MM.1S (cell line): ENCODE measurements around the gene TRHDE.

Experiments
- DNase-seq: peaks from one replicate; pipeline ENCODE4 v3.0.0-alpha.2; 2015
- H2AFZ ChIP-seq: fragments of 300-600 bp; sonication (generic); 2 replicates; pipeline ENCODE4 v1.6.0; 2016; ENCODE audit warnings: antibody characterized with exemption, low read length
- H3F3A ChIP-seq: fragments of 300-600 bp; sonication (generic); 2 replicates; pipeline ENCODE4 v1.6.1; 2016; ENCODE audit warnings: mild to moderate bottlenecking, antibody characterized with exemption, low read length, moderate library complexity, mixed read lengths; ENCODE audit not compliant: insufficient read depth
- H3K27ac ChIP-seq: fragments of 300-600 bp; sonication (generic); 2 replicates; pipeline ENCODE4 v1.5.1; 2016; ENCODE audit warnings: mild to moderate bottlenecking, low read length
- H3K27me3 ChIP-seq: fragments of 300-600 bp; sonication (generic); replicated peaks from 2 replicates; pipeline ENCODE4 v1.6.0; 2016; ENCODE audit warnings: low read length; ENCODE audit not compliant: insufficient read depth
- H3K36me3 ChIP-seq: fragments of 300-600 bp; sonication (generic); replicated peaks from 2 replicates; pipeline ENCODE4 v1.6.1; 2016; ENCODE audit warnings: mild to moderate bottlenecking, low read length, mixed read lengths; ENCODE audit not compliant: insufficient read depth
- H3K4me1 ChIP-seq: fragments of 300-600 bp; sonication (generic); 2 replicates; pipeline ENCODE4 v1.6.1; 2016; ENCODE audit warnings: low read length, mixed read lengths
- H3K4me2 ChIP-seq: fragments of 300-600 bp; sonication (generic); 2 replicates; pipeline ENCODE4 v1.6.0; 2016; ENCODE audit warnings: low read depth, low read length
- H3K4me3 ChIP-seq: fragments of 300-600 bp; sonication (generic); 2 replicates; pipeline ENCODE4 v1.5.1; 2016; ENCODE audit warnings: low read length, mixed read lengths
- H3K79me2 ChIP-seq: fragments of 300-600 bp; sonication (generic); 2 replicates; pipeline ENCODE4 v1.6.1; 2016; ENCODE audit warnings: mixed run types, low read length, mixed read lengths
- H3K9ac ChIP-seq: fragments of 300-600 bp; sonication (generic); 2 replicates; pipeline ENCODE4 v1.6.1; 2016; ENCODE audit warnings: low read length, mixed read lengths
- H3K9me2 ChIP-seq: fragments of 300-600 bp; sonication (generic); replicated peaks from 2 replicates; pipeline ENCODE4 v1.6.1; 2016; ENCODE audit warnings: mild to moderate bottlenecking, low read length, mixed read lengths; ENCODE audit not compliant: insufficient read depth
- H3K9me3 ChIP-seq: fragments of 300-600 bp; sonication (generic); replicated peaks from 2 replicates; pipeline ENCODE4 v1.6.1; 2016; ENCODE audit warnings: mild to moderate bottlenecking, low read length, mixed read lengths; ENCODE audit not compliant: insufficient read depth
- H4K20me1 ChIP-seq: fragments of 300-600 bp; sonication (generic); 2 replicates; pipeline ENCODE4 v1.6.1; 2016; ENCODE audit warnings: mild to moderate bottlenecking, low read length, moderate library complexity, mixed read lengths; ENCODE audit not compliant: insufficient read depth
- EZH2 ChIP-seq: fragments of 300-600 bp; sonication (generic); optimal IDR thresholded peaks from 2 replicates; pipeline ENCODE3; 2017; ENCODE audit warnings: low read depth, mild to moderate bottlenecking, antibody characterized with exemption, low read length, mixed read lengths
- EZH2phosphoT487 ChIP-seq: fragments of 300-600 bp; sonication (generic); IDR thresholded peaks from 2 replicates; pipeline ENCODE4 v1.6.1; 2018; ENCODE audit warnings: antibody characterized with exemption, low read length
- TF ChIP-seq, protein P1 (sequence below): fragments of 300-600 bp; sonication (generic); IDR thresholded peaks from 2 replicates; pipeline ENCODE4 v1.5.1; 2016; ENCODE audit warnings: antibody characterized with exemption, low read length, mixed read lengths

Gene TRHDE

DNA sequence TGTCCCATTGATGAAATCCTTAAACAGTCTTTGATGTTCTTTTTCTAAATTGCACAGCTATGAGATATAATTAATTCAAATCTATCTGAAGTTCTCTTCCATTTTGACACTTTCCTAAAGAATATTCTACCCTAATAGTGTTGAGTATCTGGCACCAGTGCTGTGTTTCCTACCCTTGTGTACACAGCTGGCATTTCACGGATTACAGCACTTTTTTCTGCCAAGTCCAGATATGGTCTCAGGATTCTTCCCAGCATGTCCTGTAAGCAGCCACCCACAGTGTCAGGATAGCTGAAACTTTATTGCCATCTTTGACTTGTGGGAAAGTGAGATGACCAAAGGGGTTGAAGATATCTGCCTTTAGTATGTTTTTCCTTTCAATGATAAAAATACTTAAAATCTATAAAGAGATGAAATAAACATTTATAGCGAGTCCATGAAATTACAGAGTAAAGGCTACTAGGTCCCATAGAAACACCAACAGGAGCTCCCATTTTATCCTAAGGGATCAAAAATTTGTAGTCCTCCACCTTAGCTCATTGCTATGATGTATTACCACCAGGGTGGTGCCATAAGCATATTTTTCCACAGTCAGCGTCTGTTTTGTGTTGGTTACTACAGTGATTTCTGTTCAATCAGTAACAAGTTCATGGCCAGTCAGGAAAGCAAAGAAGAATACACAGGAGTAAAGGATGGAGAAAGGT is 96.7 kb downstream of the TRHDE start:
- Histone ChIP-seq H3K27ac (no peak overlapping the region), H3K9me2 (no peaks in the 10 kb centered on the region), H3K9ac (no peak overlapping the region), H3K36me3 (no peaks in the 10 kb centered on the region), H3K9me3 (no peaks in the 10 kb centered on the region), H2AFZ (no peak overlapping the region), H4K20me1 (no peaks in the 10 kb centered on the region), H3K4me3 (no peak overlapping the region), H3K4me2 (no peak overlapping the region), H3K27me3 (no peaks in the 10 kb centered on the region), H3F3A (no peaks in the 10 kb centered on the region), H3K79me2 (no peaks in the 10 kb centered on the region), H3K4me1 (no peaks in the 10 kb centered on the region)
- DNase-seq, result no peak
- TF ChIP-seq EZH2, result no peak
- TF ChIP-seq, protein P1, sequence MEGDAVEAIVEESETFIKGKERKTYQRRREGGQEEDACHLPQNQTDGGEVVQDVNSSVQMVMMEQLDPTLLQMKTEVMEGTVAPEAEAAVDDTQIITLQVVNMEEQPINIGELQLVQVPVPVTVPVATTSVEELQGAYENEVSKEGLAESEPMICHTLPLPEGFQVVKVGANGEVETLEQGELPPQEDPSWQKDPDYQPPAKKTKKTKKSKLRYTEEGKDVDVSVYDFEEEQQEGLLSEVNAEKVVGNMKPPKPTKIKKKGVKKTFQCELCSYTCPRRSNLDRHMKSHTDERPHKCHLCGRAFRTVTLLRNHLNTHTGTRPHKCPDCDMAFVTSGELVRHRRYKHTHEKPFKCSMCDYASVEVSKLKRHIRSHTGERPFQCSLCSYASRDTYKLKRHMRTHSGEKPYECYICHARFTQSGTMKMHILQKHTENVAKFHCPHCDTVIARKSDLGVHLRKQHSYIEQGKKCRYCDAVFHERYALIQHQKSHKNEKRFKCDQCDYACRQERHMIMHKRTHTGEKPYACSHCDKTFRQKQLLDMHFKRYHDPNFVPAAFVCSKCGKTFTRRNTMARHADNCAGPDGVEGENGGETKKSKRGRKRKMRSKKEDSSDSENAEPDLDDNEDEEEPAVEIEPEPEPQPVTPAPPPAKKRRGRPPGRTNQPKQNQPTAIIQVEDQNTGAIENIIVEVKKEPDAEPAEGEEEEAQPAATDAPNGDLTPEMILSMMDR, result no peak
- TF ChIP-seq EZH2phosphoT487, result no peak

DNA sequence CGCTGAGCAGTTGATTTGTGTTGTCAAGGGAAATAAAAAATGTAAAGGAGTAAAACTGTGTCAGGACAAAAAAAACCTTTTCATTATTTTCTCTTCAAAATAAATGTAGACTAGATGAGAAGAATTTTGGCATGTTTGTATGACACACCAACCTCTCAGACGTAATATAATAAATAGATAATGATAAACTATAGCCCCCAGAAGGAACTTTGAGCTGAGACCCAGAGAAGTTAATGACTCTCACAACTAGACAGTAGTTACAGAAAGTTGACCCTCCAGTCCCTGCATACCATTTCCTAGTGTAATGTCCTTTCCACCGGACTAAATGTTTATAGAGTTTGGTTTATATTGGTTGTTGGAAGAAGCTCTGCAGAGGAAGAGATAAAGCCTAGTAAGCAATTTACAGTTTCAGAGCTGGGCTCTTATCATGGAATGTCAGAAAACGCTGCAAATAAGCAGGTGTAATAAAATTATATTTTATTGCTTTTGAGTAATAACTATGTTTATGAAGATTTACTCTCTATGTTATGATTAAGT is 97.3 kb downstream of the TRHDE start:
- no peak overlapping the region for H3K4me3 ChIP-seq
- no peaks in the 10 kb centered on the region for H3K4me1 ChIP-seq
- H2AFZ ChIP-seq, result no peak overlapping the region
- no peaks in the 10 kb centered on the region for H3K9me2 ChIP-seq
- H3F3A ChIP-seq, result no peaks in the 10 kb centered on the region
- no peak for DNase-seq
- no peak overlapping the region for H3K9ac ChIP-seq
- H3K27me3 ChIP-seq, result no peaks in the 10 kb centered on the region
- H3K9me3 ChIP-seq, result no peaks in the 10 kb centered on the region
- H3K36me3 ChIP-seq, result no peaks in the 10 kb centered on the region
- TF ChIP-seq, protein P1, result no peak
- TF ChIP-seq EZH2 (no peak), EZH2phosphoT487 (no peak)
- no peaks in the 10 kb centered on the region for H3K79me2 ChIP-seq
- H4K20me1 ChIP-seq, result no peaks in the 10 kb centered on the region
- no peak overlapping the region for H3K27ac ChIP-seq
- H3K4me2 ChIP-seq, result no peak overlapping the region

DNA sequence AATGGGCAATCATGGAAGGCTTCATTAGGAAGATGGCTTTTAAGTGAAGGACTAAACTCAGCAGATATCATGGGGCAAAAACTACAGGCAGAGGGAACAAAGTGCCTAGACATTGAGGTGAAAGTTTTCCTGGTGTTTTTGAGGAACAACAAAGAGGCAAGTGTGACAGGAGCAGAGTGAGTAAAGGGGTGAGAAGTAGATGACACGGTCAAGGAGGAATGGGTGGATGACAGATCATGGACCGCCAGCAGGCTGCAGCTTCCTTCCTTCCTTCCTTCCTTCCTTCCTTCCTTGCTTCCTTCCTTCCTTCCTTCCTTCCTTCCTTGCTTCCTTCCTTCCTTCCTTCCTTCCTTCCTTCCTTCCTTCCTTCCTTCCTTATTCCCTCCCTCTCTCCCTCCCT is 108.3 kb downstream of the TRHDE start:
- no peak for TF ChIP-seq EZH2phosphoT487
- TF ChIP-seq EZH2, result no peak
- TF ChIP-seq, protein P1, result no peak
- Histone ChIP-seq H3K4me2 (no peak overlapping the region), H3K36me3 (no peaks in the 10 kb centered on the region), H3K27ac (no peak overlapping the region), H3K4me1 (no peaks in the 10 kb centered on the region), H3F3A (no peaks in the 10 kb centered on the region), H3K9me2 (no peaks in the 10 kb centered on the region), H2AFZ (no peak overlapping the region), H4K20me1 (no peaks in the 10 kb centered on the region), H3K9me3 (no peaks in the 10 kb centered on the region), H3K4me3 (no peak overlapping the region), H3K9ac (no peak overlapping the region), H3K27me3 (no peaks in the 10 kb centered on the region), H3K79me2 (no peaks in the 10 kb centered on the region)
- DNase-seq, result no peak
